ENCODE data around the gene SLC7A8.
"Not testable (repeated sequence)": the region's sequence is repeated elsewhere in the genome, so short reads cannot be mapped to it uniquely, and the experiment has no call there.

SLC7A8 gene

GRCh38 chr14:23112359-23113178 lies 70.9 kb downstream of the SLC7A8 start:
- no peak for DNase-seq

- DNase-seq, result no peak
Observed at GRCh38 chr14:23110579-23111365, 72.7 kb downstream of the SLC7A8 start.

GRCh38 chr14:23109769-23110168 lies 73.7 kb downstream of the SLC7A8 start:
- no peak for DNase-seq

- DNase-seq, result not testable (repeated sequence)
Observed at GRCh38 chr14:23108169-23108568, 75.3 kb downstream of the SLC7A8 start.

- not testable (repeated sequence) for DNase-seq
Observed at GRCh38 chr14:23107620-23108019, 75.8 kb downstream of the SLC7A8 start.

GRCh38 chr14:23106747-23107045 lies 76.8 kb downstream of the SLC7A8 start:
- DNase-seq, result no peak

GRCh38 chr14:23105348-23105824 lies 78.1 kb downstream of the SLC7A8 start:
- DNase-seq, result no peak

GRCh38 chr14:23104591-23105347 lies 78.7 kb downstream of the SLC7A8 start, which contains the start of gene CIROP:
Gene CIROP, minus strand, starts transcription at chr14:23104989. Its CDS starts 69 bp downstream, at chr14:23104920.
- no peak for DNase-seq

- no peak for DNase-seq
Observed at GRCh38 chr14:23104070-23104590, 79.3 kb downstream of the SLC7A8 start.

GRCh38 chr14:23103581-23103980 lies 79.9 kb downstream of the SLC7A8 start:
- DNase-seq, result no peak

GRCh38 chr14:23102801-23103200 lies 80.7 kb downstream of the SLC7A8 start:
- DNase-seq, result no peak

GRCh38 chr14:23101986-23102625 lies 81.4 kb downstream of the SLC7A8 start:
- DNase-seq, result no peak

- no peak for DNase-seq
Observed at GRCh38 chr14:23101213-23101970, 82.1 kb downstream of the SLC7A8 start.

GRCh38 chr14:23099212-23099861 lies 84.1 kb downstream of the SLC7A8 start:
- no peak for DNase-seq

GRCh38 chr14:23097786-23098185 lies 85.7 kb downstream of the SLC7A8 start:
- DNase-seq, result no peak

- DNase-seq, result peak; percentile 100
Observed at GRCh38 chr14:23095196-23096108, 88.0 kb downstream of the SLC7A8 start, which contains the start of gene C14orf119. Gene C14orf119, plus strand, starts transcription at chr14:23095505. Its CDS starts 2,154 bp downstream, at chr14:23097659.

- no peak for DNase-seq
Observed at GRCh38 chr14:23094666-23095195, 88.7 kb downstream of the SLC7A8 start, which contains the start of gene ACIN1. Gene ACIN1, minus strand, starts transcription at chr14:23095136. Its CDS starts 24 bp downstream, at chr14:23095112.

- DNase-seq, result peak; percentile 56
Observed at GRCh38 chr14:23093991-23094665, 89.3 kb downstream of the SLC7A8 start.

- no peak for DNase-seq
Observed at GRCh38 chr14:23093526-23093925, 89.9 kb downstream of the SLC7A8 start.

Measured in effector CD4-positive, alpha-beta T cell (primary cell).